IMR-90 (cell line): ENCODE measurements around the gene SH3RF2. TPM values are rescaled to one million over a fixed set of nuclear protein-coding genes. Genes with fewer than 3 reads are reported as not detected.

Experiments used
- ATAC-seq: fragments of 200-7000 bp; cut with Tn5 transposase; 2 replicates; pipeline ENCODE4 v1.9.1; 2020; ENCODE audit warnings: low read depth, mild to moderate bottlenecking, moderate library complexity
- BruUV-seq: library from RNA; stranded (reverse); fragments of 400-500 nt; replicated peaks from 2 replicates; lab custom pipeline; 2021; lab: Mats Ljungman, UMichigan
- CTCF ChIA-PET: fragments of 300-600 bp; formaldehyde crosslinking; extraction: SDS; loops from one replicate; lab custom pipeline; 2021; ENCODE audit warnings: antibody characterized with exemption; lab: Yijun Ruan, JAX
- POLR2A ChIA-PET: fragments of 300-600 bp; sonication (Branson Sonifier 250); formaldehyde crosslinking; loops from one replicate; lab custom pipeline; 2022; ENCODE audit warnings: antibody characterized with exemption; ENCODE audit not compliant: unreplicated experiment; lab: Charles Lee
- DNase-seq: peaks from one replicate; pipeline ENCODE4 v3.0.0; 2013
- H2AFZ ChIP-seq: replicated peaks from 2 replicates; pipeline ENCODE3; 2013; ENCODE audit warnings: low read length, mild to moderate bottlenecking; ENCODE audit not compliant: poor library complexity
- H2AK5ac ChIP-seq: 2 replicates; pipeline ENCODE4 v1.6.1; 2013; ENCODE audit warnings: low read depth, low read length, inconsistent platforms
- H2AK9ac ChIP-seq: replicated peaks from 2 replicates; pipeline ENCODE3; 2013; ENCODE audit warnings: mild to moderate bottlenecking, low read depth, low read length, moderate library complexity; ENCODE audit not compliant: poor library complexity
- H2BK120ac ChIP-seq: 2 replicates; pipeline ENCODE4 v1.6.1; 2013; ENCODE audit warnings: low read depth, low read length, inconsistent platforms
- H2BK15ac ChIP-seq: 3 replicates; pipeline ENCODE4 v1.6.1; 2013; ENCODE audit warnings: low read depth, low read length, inconsistent platforms
- H2BK20ac ChIP-seq: 2 replicates; pipeline ENCODE4 v1.6.1; 2013; ENCODE audit warnings: low read depth, mild to moderate bottlenecking, inconsistent platforms, low read length, moderate library complexity
- H2BK5ac ChIP-seq: 2 replicates; pipeline ENCODE4 v1.6.1; 2013; ENCODE audit warnings: mild to moderate bottlenecking, low read depth, low read length, inconsistent platforms; ENCODE audit not compliant: poor library complexity, severe bottlenecking
- H3K14ac ChIP-seq: replicated peaks from 2 replicates; pipeline ENCODE4 v1.6.1; 2013; ENCODE audit warnings: low read depth, low read length, inconsistent platforms
- H3K18ac ChIP-seq: 2 replicates; pipeline ENCODE4 v1.6.1; 2013; ENCODE audit warnings: low read depth, low read length, control low read depth
- H3K23ac ChIP-seq: 2 replicates; pipeline ENCODE4 v1.6.1; 2013; ENCODE audit warnings: low read depth, low read length, inconsistent platforms
- H3K27ac ChIP-seq: 2 replicates; pipeline ENCODE4 v1.5.1; 2013; ENCODE audit warnings: mild to moderate bottlenecking, control low read depth, low read length; ENCODE audit not compliant: insufficient read depth
- H3K27me3 ChIP-seq: 2 replicates; pipeline ENCODE4 v1.6.1; 2013; ENCODE audit warnings: low read length; ENCODE audit not compliant: control insufficient read depth, insufficient read depth
- H3K36me3 ChIP-seq: 2 replicates; pipeline ENCODE4 v1.6.1; 2013; ENCODE audit warnings: low read length, mixed read lengths; ENCODE audit not compliant: control insufficient read depth, insufficient read depth
- H3K4ac ChIP-seq: 2 replicates; pipeline ENCODE4 v1.6.1; 2013; ENCODE audit warnings: low read depth, low read length, inconsistent platforms
- H3K4me1 ChIP-seq: 2 replicates; pipeline ENCODE4 v1.6.1; 2013; ENCODE audit warnings: low read length, mixed read lengths; ENCODE audit not compliant: control insufficient read depth, insufficient read depth
- H3K4me2 ChIP-seq: 2 replicates; pipeline ENCODE4 v1.6.1; 2013; ENCODE audit warnings: low read depth, mild to moderate bottlenecking, control low read depth, low read length, moderate library complexity
- H3K4me3 ChIP-seq: 2 replicates; pipeline ENCODE4 v1.5.1; 2013; ENCODE audit warnings: low read depth, mild to moderate bottlenecking, control low read depth, low read length, moderate library complexity; ENCODE audit not compliant: insufficient read depth
- H3K56ac ChIP-seq: 2 replicates; pipeline ENCODE4 v1.6.1; 2013; ENCODE audit warnings: low read length, inconsistent platforms; ENCODE audit not compliant: insufficient read depth; ENCODE audit errors: extremely low read depth
- H3K79me1 ChIP-seq, 2 experiments: 2 replicates each; pipeline ENCODE4 v1.6.1; 2013; ENCODE audit warnings: low read length in 2 of 2, inconsistent platforms in 1 of 2, low read depth in 1 of 2
- H3K9ac ChIP-seq: 2 replicates; pipeline ENCODE4 v1.6.1; 2013; ENCODE audit warnings: low read depth, low read length, control low read depth
- H3K9me1 ChIP-seq: 2 replicates; pipeline ENCODE4 v1.6.1; 2013; ENCODE audit warnings: low read length, inconsistent platforms; ENCODE audit not compliant: insufficient read depth
- H3K9me3 ChIP-seq: 2 replicates; pipeline ENCODE4 v1.6.1; 2013; ENCODE audit warnings: low read length; ENCODE audit not compliant: control insufficient read depth, insufficient read depth
- H4K20me1 ChIP-seq: 2 replicates; pipeline ENCODE4 v1.6.1; 2013; ENCODE audit warnings: low read length, inconsistent platforms; ENCODE audit not compliant: insufficient read depth
- H4K5ac ChIP-seq: 2 replicates; pipeline ENCODE4 v1.6.1; 2013; ENCODE audit warnings: mild to moderate bottlenecking, low read depth, low read length, control low read depth
- H4K8ac ChIP-seq, 2 experiments: 2 replicates each; pipeline ENCODE4 v1.6.1; 2013; ENCODE audit warnings: low read depth in 2 of 2, low read length in 2 of 2, control low read depth in 1 of 2, inconsistent platforms in 1 of 2
- H4K91ac ChIP-seq: 2 replicates; pipeline ENCODE4 v1.6.1; 2013; ENCODE audit warnings: low read depth, low read length, inconsistent platforms; ENCODE audit not compliant: insufficient read depth
- BHLHE40 ChIP-seq: fragments of 150-350 bp; IDR thresholded peaks from 2 replicates; pipeline ENCODE4 v1.6.1; 2016; ENCODE audit warnings: mild to moderate bottlenecking, low read depth, low read length
- CEBPB ChIP-seq: IDR thresholded peaks from 2 replicates; pipeline ENCODE4 v1.6.1; 2012; ENCODE audit warnings: low read depth, low read length, improper control_type of control experiment
- FOS ChIP-seq: fragments of 150-350 bp; IDR thresholded peaks from 2 replicates; pipeline ENCODE4 v1.6.1; 2016; ENCODE audit warnings: low read depth, low read length
- MAFK ChIP-seq: IDR thresholded peaks from 2 replicates; pipeline ENCODE4 v1.6.1; 2012; ENCODE audit warnings: low read depth, low read length, improper control_type of control experiment
- MAZ ChIP-seq: IDR thresholded peaks from 2 replicates; pipeline ENCODE4 v1.6.1; 2012; ENCODE audit warnings: low read depth, mild to moderate bottlenecking, low read length, improper control_type of control experiment, moderate library complexity, borderline replicate concordance
- MXI1 ChIP-seq: IDR thresholded peaks from 2 replicates; pipeline ENCODE4 v1.6.1; 2012; ENCODE audit warnings: low read depth, mild to moderate bottlenecking, low read length, moderate library complexity, borderline replicate concordance
- NFE2L2 ChIP-seq: fragments of 150-350 bp; IDR thresholded peaks from 2 replicates; pipeline ENCODE4 v1.6.1; 2016; ENCODE audit warnings: low read depth, mild to moderate bottlenecking, low read length
- RAD21 ChIP-seq: IDR thresholded peaks from 2 replicates; pipeline ENCODE4 v1.6.1; 2012; ENCODE audit warnings: low read length, improper control_type of control experiment
- RCOR1 ChIP-seq: IDR thresholded peaks from 2 replicates; pipeline ENCODE4 v1.6.1; 2012; ENCODE audit warnings: mild to moderate bottlenecking, low read length, improper control_type of control experiment; ENCODE audit not compliant: insufficient replicate concordance
- RFX5 ChIP-seq: IDR thresholded peaks from 2 replicates; pipeline ENCODE4 v1.8.0; 2012; ENCODE audit warnings: low read depth, mild to moderate bottlenecking, low read length, moderate library complexity
- SMC3 ChIP-seq: fragments of 150-350 bp; IDR thresholded peaks from 2 replicates; pipeline ENCODE4 v1.6.1; 2016; ENCODE audit warnings: low read depth, mild to moderate bottlenecking, antibody characterized with exemption, low read length, moderate library complexity
- WGBS, 2 experiments: methylation state at CpG; one replicate each; pipeline versions ENCODE4 v1.1.5 to v1.1.7; 2013; ENCODE audit warnings: missing lambda C conversion rate in 2 of 2; ENCODE audit not compliant: insufficient read length in 1 of 2; ENCODE audit errors: extremely low coverage in 2 of 2; 5-methylcytosine and 5-hydroxymethylcytosine counted together
- dilution Hi-C: fragments of 300-500 bp; cut with HindIII; formaldehyde crosslinking; loops from one replicate; pipeline ENCODE4 v1.14.3; 2018; ENCODE audit warnings: low sequenced_read_pairs; ENCODE audit not compliant: unreplicated experiment
- in situ Hi-C: fragments of 300-500 bp; cut with MboI; formaldehyde crosslinking; loops from 3 replicates; pipeline ENCODE4 v1.14.3; 2019; ENCODE audit warnings: low sequenced_read_pairs, inconsistent platforms, mixed read lengths
- intact Hi-C: fragments of 100-400 bp; cut with micrococcal nuclease; formaldehyde crosslinking; loops from 2 replicates; pipeline ENCODE4 v1.10.0; 2022
- polyA plus RNA-seq, 3 experiments: library from polyadenylated mRNA; depleted of rRNA; stranded (reverse); fragments of >200 nt; gene quantifications; 2 replicates each; pipeline ENCODE4 v1.2.3, GENCODE V29; 2012; ENCODE audit warnings: low replicate concordance in 1 of 3
- total RNA-seq: library from RNA; depleted of rRNA; stranded (reverse); fragments of >200 nt; gene quantifications from 2 replicates; pipeline ENCODE4 v1.2.3, GENCODE V29; 2012
- TF ChIP-seq, protein P1 (sequence below): fragments of 150-350 bp; IDR thresholded peaks from 2 replicates; pipeline ENCODE4 v1.6.1; 2017; ENCODE audit warnings: mild to moderate bottlenecking, antibody characterized with exemption, low read length, low read depth
- TF ChIP-seq, protein P2 (sequence below): conservative IDR thresholded peaks from 2 replicates; pipeline ENCODE4 v1.5.1; 2012; ENCODE audit warnings: mild to moderate bottlenecking, low read depth, low read length, improper control_type of control experiment

Gene SH3RF2
- total and polyA plus RNA-seq, 2 of the 4 experiments (the other 2 are of a cell fraction), result 1.3 to 1.7 TPM

DNA sequence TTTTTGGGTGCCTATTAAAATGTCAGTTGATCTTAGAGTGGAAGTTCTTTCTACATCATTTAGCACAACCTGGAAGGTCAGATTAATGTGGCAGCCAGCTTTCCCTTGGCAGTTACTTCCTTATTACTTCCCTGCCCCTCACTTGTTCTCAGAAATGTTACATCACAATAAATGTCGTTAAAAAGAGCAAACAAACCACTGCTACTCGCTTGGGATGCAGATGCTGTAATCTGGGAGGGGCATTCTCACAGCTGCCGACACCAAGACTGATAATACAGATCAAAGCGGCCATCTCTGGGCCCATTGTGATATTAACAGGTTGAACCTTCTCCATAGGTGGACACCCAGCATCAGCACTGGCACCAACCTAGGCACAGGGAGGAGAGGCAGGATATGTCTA lies 139.7 kb downstream of the SH3RF2 start:
- BruUV-seq, result no TSS peak
- no peak overlapping the region for H2AK9ac ChIP-seq
- DNase-seq (no peak), ATAC-seq (no peak)
- H3K27ac ChIP-seq, result no peak overlapping the region
- H3K4ac ChIP-seq, result no peak overlapping the region
- no peaks in the 10 kb centered on the region for H3K4me1 ChIP-seq
- H3K18ac ChIP-seq, result no peak overlapping the region
- H3K9me3 ChIP-seq, result no peaks in the 10 kb centered on the region
- H4K20me1 ChIP-seq, result no peaks in the 10 kb centered on the region
- H2BK20ac ChIP-seq, result no peak overlapping the region
- H4K5ac ChIP-seq, result no peak overlapping the region
- in situ Hi-C loops (no loop called here), intact Hi-C loops (no loop called here), dilution Hi-C loops (no loop called here)
- H2BK120ac ChIP-seq, result no peak overlapping the region
- no peak overlapping the region for H4K8ac ChIP-seq
- TF ChIP-seq, protein P1, sequence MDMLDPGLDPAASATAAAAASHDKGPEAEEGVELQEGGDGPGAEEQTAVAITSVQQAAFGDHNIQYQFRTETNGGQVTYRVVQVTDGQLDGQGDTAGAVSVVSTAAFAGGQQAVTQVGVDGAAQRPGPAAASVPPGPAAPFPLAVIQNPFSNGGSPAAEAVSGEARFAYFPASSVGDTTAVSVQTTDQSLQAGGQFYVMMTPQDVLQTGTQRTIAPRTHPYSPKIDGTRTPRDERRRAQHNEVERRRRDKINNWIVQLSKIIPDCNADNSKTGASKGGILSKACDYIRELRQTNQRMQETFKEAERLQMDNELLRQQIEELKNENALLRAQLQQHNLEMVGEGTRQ, result no peak
- TF ChIP-seq RCOR1 (no peak), FOS (no peak), BHLHE40 (no peak), CEBPB (no peak), NFE2L2 (no peak), MXI1 (no peak), SMC3 (no peak), MAFK (no peak), MAZ (no peak), RAD21 (no peak), RFX5 (no peak)
- TF ChIP-seq, protein P2, sequence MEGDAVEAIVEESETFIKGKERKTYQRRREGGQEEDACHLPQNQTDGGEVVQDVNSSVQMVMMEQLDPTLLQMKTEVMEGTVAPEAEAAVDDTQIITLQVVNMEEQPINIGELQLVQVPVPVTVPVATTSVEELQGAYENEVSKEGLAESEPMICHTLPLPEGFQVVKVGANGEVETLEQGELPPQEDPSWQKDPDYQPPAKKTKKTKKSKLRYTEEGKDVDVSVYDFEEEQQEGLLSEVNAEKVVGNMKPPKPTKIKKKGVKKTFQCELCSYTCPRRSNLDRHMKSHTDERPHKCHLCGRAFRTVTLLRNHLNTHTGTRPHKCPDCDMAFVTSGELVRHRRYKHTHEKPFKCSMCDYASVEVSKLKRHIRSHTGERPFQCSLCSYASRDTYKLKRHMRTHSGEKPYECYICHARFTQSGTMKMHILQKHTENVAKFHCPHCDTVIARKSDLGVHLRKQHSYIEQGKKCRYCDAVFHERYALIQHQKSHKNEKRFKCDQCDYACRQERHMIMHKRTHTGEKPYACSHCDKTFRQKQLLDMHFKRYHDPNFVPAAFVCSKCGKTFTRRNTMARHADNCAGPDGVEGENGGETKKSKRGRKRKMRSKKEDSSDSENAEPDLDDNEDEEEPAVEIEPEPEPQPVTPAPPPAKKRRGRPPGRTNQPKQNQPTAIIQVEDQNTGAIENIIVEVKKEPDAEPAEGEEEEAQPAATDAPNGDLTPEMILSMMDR, result no peak
- H3K23ac ChIP-seq, result no peak overlapping the region
- H4K91ac ChIP-seq, result no peak overlapping the region
- H3K4me3 ChIP-seq, result no peak overlapping the region
- no peak overlapping the region for H2BK5ac ChIP-seq
- ChIA-PET CTCF (no interaction called here), POLR2A (interaction anchor here (0.5 kb wide), 1 partner anchor 379 kb away, joined by 3 read pairs; no protein-coding TSS in a partner anchor)
- no peak overlapping the region for H3K56ac ChIP-seq
- no peak overlapping the region for H2AFZ ChIP-seq
- no peaks in the 10 kb centered on the region for H3K9me1 ChIP-seq
- no peak overlapping the region for H3K9ac ChIP-seq
- H3K27me3 ChIP-seq, result peaks cover 15% of the 10 kb centered on the region
- WGBS, 2 experiments, result no CpG with 5 or more reads among the region's 4 CpGs
- no peak overlapping the region for H3K4me2 ChIP-seq
- H3K79me1 ChIP-seq, result no peaks in the 10 kb centered on the region
- no peak overlapping the region for H2AK5ac ChIP-seq
- no peaks in the 10 kb centered on the region for H3K36me3 ChIP-seq
- no peak overlapping the region for H3K14ac ChIP-seq
- no peak overlapping the region for H2BK15ac ChIP-seq
